Uterine smooth muscle cell (primary cell): ENCODE data around the gene SLC46A2. TPM values are rescaled to one million over a fixed set of nuclear protein-coding genes. Genes with fewer than 3 reads are reported as not detected.

Source experiments
- total RNA-seq: library from RNA; depleted of rRNA; stranded (reverse); fragments of >200 nt; gene quantifications from 2 replicates; pipeline ENCODE4 v1.2.3, GENCODE V29; 2014

SLC46A2 gene
- not detected in 2 replicates for total RNA-seq

GRCh38 chr9:112890106-112891081 lies at the start of gene SLC46A2:
Gene SLC46A2 (minus strand): TSS chr9:112890876. CDS start chr9:112890681, 195 bp downstream.

Other genes with a start within 250 kb of the SLC46A2 start
- 19.7 and 26.8 TPM in 2 replicates for gene INIP, start 172.8 kb downstream of the SLC46A2 start, total RNA-seq
- gene SNX30, start 140.1 kb downstream of the SLC46A2 start, total RNA-seq: 15.6 and 31.0 TPM in 2 replicates
- gene ZNF883, start 121.3 kb upstream of the SLC46A2 start, total RNA-seq: 1.2 and 2.2 TPM in 2 replicates
- 2.5 and 3.1 TPM in 2 replicates for gene ZFP37, start 165.8 kb upstream of the SLC46A2 start, total RNA-seq